GM19023 (cell line): ENCODE measurements around the gene ERLIN1.
"Not testable (repeated sequence)": the region's sequence is repeated elsewhere in the genome, so short reads cannot be mapped to it uniquely, and the experiment has no call there.

Experiments used
- ATAC-seq: cut with Tn5 transposase; IDR thresholded peaks from one replicate; pipeline ENCODE4 v1.9.1; 2021; ENCODE audit warnings: mild to moderate bottlenecking, moderate library complexity; ENCODE audit not compliant: unreplicated experiment

The ERLIN1 gene

DNA sequence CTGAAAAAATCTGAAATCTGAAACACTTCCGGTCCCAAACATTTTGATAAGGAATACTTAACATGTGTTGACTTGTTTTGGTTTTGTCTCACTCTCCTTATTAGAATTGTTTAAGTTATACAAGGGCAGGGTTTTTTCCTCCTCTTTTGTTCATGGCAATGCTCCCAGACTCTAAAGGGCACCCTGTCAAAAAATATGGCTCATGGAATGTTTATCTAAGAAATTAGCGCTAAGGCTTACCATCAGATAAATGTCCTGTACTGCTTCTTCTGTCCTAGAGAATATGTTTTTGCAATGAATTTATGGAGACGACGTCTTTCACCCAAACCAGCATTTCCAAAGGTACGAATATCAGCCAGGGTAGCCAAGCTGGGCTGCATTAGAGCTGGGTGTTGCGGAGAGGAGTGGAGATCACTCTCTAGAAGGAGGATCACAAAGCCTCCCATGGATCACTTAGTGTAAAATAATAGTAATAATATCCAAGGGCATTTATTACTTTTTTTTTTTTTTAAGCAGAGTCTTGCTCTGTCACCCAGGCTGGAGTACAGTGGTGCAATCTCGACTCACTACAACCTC lies 46.8 kb downstream of the ERLIN1 start:
- ATAC-seq = no peak

GRCh38 chr10:100135486-100135885 lies 50.3 kb downstream of the ERLIN1 start:
- no peak for ATAC-seq

DNA sequence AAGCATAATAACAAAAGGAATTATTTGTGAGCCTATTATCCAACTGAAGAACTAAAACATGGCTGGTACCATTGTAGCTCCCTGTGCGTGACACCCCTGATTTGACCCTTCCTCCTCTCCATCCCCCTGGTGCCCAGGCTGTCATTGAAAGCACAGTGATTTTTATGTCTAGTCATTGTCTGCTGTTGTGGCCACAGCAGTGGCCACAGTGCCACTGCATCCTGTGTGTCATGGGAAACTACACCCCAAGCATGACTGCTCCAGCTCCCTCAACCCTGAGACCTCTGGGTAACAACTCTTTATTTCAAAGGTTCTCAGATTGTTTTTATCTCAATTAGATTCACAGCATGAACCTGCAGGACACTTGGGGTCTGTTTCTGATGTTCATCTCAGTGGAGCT lies 52.0 kb downstream of the ERLIN1 start:
- no peak for ATAC-seq

DNA sequence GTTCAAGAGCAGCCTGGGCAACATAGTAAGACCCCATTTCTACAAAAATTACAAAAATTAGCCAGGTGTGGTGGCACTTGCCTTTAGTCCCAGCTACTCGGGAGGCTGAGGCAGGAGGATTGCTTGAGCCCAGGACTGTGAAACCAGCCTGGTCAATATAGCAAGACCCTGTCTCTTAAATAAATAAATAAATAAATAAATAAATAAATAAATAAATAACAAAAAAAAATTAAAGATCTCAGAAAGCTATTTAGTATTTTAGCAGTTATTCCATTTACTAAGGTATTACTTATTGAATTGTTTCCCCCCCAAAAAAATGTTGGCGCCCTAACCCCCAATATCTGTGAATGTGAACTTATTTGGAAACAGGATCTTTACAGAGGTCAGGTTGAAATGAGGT lies 53.4 kb downstream of the ERLIN1 start:
- ATAC-seq = no peak

DNA sequence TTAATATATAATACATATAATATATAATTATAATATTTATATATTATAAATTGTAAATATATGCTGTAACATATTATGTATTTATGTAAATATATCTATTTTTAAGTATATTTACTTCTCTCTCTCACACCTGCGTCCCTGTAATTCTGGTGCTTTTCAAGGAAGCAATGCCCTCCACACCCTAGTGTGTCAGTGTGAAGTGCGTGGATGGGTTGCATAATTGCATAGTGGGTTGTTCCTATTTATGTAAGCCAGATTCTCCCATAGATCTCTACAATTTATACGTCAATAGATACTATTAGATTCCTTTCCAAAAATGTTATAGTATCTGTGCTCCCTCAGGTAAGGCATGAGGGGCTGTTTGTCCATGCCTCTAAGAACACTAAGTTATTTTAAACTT lies 54.3 kb downstream of the ERLIN1 start:
- ATAC-seq = no peak

DNA sequence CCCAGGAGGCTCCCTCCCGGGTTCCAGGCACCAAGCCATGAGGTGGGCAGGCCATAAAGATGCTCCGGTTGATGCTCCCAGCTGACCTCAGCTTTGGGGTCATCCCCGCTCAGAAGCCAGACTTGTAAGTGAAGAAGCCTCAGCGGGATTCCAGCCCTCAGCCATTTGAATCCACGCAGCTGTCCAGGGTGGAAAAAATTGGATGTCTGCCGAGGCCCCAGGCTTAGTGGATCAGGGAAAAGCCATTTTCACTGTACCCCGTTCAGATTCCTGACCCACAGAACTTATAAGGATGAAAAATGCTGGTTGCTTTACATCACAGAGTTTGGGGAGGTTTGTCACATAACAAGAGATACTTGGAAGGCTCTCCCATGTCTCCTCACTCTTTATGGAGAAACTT lies 55.0 kb downstream of the ERLIN1 start:
- ATAC-seq = no peak

GRCh38 chr10:100129424-100129823 lies 56.4 kb downstream of the ERLIN1 start:
- ATAC-seq = no peak

- ATAC-seq = no peak
These were observed 56.9 kb downstream of the ERLIN1 start for GRCh38 chr10:100128951-100129350.

GRCh38 chr10:100125335-100125734 lies 60.5 kb downstream of the ERLIN1 start:
- ATAC-seq = not testable (repeated sequence)

DNA sequence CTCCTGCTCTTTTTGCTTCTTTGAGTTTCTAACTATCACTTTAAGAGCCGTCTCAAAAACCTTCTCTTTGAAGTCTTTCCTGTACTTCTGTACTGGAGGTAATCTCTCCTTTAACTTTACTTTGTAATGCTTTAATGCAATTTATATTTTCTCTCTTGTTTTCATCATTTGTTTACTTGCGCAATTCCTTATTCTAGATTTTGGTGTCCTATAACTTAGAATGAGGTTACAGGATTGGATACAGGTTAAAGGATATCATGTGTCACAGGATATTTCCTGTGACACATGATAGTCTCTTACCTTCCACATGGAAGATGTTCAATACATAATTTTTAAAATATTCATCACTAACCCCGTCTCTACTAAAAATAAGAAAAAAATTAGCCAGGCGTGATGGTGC lies 61.7 kb downstream of the ERLIN1 start:
- no peak for ATAC-seq

DNA sequence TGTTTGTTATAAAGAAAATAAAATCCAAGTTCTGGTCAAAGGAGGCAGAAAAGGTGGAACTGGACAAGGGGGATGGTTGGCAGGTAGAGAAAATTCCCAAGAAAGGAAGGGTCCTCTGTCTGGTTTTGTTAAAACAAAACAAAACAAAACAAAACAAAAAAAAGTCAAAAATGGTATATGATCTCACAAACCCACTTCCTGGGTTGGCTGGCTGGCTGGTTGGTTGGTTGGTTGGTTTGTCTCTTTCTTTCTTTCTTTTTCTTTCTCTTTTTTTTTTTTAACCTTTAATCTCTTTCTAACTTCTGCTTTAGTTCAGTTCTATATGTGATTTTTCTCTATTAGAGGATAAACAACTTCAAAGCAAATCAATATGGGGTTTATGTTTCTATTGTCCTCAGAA lies 63.0 kb downstream of the ERLIN1 start:
- no peak for ATAC-seq

DNA sequence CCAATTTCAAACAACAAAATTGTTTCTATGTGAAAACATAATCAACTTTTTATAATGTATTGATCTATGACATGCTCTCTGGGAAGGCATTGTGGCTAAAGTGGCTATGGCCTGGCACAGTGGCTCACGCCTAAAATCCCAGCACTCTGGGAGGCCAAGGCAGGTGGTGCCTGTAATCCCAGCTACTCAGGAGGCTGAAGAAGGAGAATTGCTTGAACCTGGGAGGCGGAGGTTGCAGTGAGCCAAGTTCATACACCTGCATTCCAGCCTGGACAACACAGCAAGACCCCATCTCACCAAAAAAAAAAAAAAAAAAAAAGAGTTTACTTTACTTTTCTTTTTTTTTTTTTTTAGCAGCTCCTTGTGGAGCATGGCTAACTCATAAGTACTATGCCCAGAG lies 65.3 kb downstream of the ERLIN1 start:
- no peak for ATAC-seq

DNA sequence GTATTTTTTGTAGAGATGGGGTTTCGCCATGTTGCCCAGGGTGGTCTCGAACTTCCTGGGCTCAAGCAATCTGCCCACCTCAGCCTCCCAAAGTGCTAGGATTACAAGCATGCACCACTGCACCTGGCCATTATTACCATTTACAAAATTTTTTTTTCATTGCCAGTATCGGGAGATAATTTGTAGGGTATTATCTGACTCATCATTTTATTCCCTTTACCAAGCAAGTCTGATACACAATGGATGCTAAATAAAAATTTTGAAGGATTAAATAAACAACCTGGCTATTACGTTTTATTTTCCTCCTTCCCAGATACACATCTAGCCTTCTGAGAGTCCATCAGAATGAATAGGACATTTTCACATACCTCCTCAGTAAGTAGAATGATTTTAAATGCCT lies 66.1 kb downstream of the ERLIN1 start:
- no peak for ATAC-seq

- no peak for ATAC-seq
These were observed 70.7 kb downstream of the ERLIN1 start for GRCh38 chr10:100114976-100115770.

DNA sequence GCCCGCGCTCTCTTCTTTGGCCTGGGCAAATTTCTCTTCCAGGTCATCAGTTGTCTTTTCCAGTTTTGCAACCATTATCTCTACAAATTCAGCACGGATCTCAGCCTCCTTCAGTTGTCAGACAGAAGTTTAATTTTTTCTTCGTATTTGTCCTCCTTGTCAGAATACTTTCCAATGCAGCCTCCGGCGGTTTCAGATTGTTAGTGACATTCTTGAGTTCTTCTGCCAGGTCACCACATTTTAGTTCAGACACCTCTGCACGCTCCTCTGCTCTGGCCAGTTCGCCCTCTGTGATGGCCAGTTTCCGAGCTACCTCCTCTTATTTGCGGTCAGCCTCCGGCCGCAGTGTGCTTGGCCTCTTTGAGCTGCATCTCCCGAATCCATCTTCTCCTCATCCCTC lies 71.4 kb downstream of the ERLIN1 start:
- no peak for ATAC-seq

- no peak for ATAC-seq
These were observed 76.2 kb downstream of the ERLIN1 start for GRCh38 chr10:100109670-100110069.

DNA sequence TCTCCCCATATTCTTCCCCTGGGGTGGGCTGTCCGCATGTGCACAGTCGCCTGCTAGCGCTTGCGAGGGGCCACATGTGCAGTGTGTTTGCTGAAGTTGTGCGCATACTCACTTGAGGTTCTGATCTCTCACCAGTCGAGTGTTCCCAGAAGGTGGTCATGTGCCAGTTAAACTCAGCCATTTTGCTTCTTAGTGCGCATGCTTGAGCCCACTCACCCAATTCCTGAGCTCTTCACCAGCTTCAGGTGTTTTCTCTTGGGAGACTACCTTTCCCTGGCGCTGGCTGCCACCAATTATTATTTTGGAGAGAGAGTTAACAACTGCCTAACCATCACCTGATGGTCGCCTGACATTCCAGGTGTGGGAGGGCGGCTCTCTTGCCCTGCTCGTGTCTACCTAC lies 79.0 kb downstream of the ERLIN1 start:
- ATAC-seq = no peak

DNA sequence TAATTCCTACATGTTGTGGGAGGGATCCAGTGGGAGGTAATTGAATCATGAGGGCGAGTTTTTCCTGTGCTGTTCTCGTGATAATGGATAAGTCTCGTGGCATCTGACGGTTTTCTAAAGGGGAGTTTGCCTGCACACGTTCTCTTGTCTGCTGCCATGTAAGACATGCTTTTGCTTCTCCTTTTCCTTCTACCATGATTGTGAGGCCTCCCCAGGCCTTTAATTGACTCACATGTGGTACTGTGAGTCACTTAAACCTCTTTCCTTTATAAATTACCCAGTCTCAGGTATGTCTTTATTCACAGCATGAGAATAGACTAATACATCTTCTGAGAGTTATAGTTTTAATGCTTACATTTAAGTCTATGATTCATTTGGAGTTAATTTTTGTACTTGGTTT lies 81.5 kb downstream of the ERLIN1 start:
- no peak for ATAC-seq

DNA sequence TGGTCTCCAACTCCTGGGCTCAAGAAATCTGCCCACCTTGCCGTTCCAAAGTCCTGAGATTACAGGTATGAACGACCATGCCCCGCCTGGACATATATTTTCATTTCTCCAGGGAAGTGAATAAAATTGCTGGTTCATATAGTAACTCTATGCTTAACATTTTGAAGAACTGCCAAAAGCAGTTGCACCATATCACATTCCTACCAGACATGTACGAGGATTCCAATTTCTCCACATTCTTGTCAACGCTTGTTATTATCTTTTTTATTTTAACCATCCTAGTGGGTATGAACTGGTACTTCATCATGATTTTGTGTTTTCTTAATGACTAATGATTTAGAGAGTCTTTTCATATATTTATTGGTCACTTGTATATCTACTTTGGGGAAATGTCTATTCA lies 82.2 kb downstream of the ERLIN1 start:
- ATAC-seq = no peak

GRCh38 chr10:100101192-100102076 lies 84.4 kb downstream of the ERLIN1 start:
- no peak for ATAC-seq

GRCh38 chr10:100100651-100101184 lies 85.1 kb downstream of the ERLIN1 start:
- no peak for ATAC-seq
